Lower lobe of right lung (tissue), 2 donors: ENCODE results near the gene SRD5A3. TPM values are rescaled to one million over a fixed set of nuclear protein-coding genes. Genes with fewer than 3 reads are reported as not detected.

Experiments
- ATAC-seq, 2 donors: fragments of 200-7000 bp; cut with Tn5 transposase; one replicate each; pipeline ENCODE4 v1.9.1; 2020 to 2022; ENCODE audit warnings: mild to moderate bottlenecking in 2 of 2, moderate library complexity in 2 of 2
- DNase-seq: peaks from one replicate; pipeline ENCODE4 v3.0.0-alpha.2; 2020
- H3K27ac ChIP-seq: fragments of 200-600 bp; one replicate; pipeline ENCODE4 v1.8.0; 2022
- H3K27me3 ChIP-seq: fragments of 200-600 bp; one replicate; pipeline ENCODE4 v1.8.0; 2022; ENCODE audit warnings: low read depth
- H3K36me3 ChIP-seq: fragments of 200-600 bp; one replicate; pipeline ENCODE4 v1.8.0; 2022; ENCODE audit warnings: mild to moderate bottlenecking
- H3K4me1 ChIP-seq: fragments of 200-600 bp; one replicate; pipeline ENCODE4 v1.8.0; 2022
- H3K4me3 ChIP-seq: fragments of 200-600 bp; one replicate; pipeline ENCODE4 v1.8.0; 2022; ENCODE audit warnings: mild to moderate bottlenecking
- H3K9me3 ChIP-seq: fragments of 200-600 bp; one replicate; pipeline ENCODE4 v1.8.0; 2022
- CTCF ChIP-seq: fragments of 200-600 bp; IDR thresholded peaks from one replicate; pipeline ENCODE4 v1.8.0; 2022; ENCODE audit warnings: antibody characterized with exemption, mild to moderate bottlenecking
- intact Hi-C: fragments of 100-400 bp; cut with DNase I; formaldehyde crosslinking; loops from one replicate; pipeline ENCODE4 v1.11.0; 2022
- total RNA-seq: library from RNA; stranded (reverse); fragmentation: NEBNext Ultra II Directional; extraction: Animal tissue kit (Norgen Biotek cat#: 25700); gene quantifications from one replicate; pipeline ENCODE4 v1.2.1, GENCODE V29; 2021
- donor health status: DM: no; HTN: yes; CAD: no; lungs with severe emphysema.

The SRD5A3 gene
- total RNA-seq, 1 donor from 2014 or later = 21.1 TPM

- no peaks in the 10 kb centered on the region for H3K27me3 ChIP-seq
- H3K36me3 ChIP-seq = no peaks in the 10 kb centered on the region
- peaks cover 6% of the 10 kb centered on the region for H3K4me1 ChIP-seq
- intact Hi-C loops = no loop called here
- no peak overlapping the region for H3K4me3 ChIP-seq
- peak overlapping the region; percentile 27 for H3K27ac ChIP-seq
- peak; percentile 56 for DNase-seq
- no peaks in the 10 kb centered on the region for H3K9me3 ChIP-seq
- peak; percentile 19 to 76 for ATAC-seq
- no peak for TF ChIP-seq CTCF
Observed at GRCh38 chr4:55378617-55379467, 32.8 kb downstream of the SRD5A3 start.

GRCh38 chr4:55380576-55380975 is 34.5 kb downstream of the SRD5A3 start:
- ATAC-seq (no peak), DNase-seq (no peak)
- Histone ChIP-seq H3K27ac (no peak overlapping the region), H3K9me3 (no peaks in the 10 kb centered on the region), H3K27me3 (no peaks in the 10 kb centered on the region), H3K36me3 (no peaks in the 10 kb centered on the region), H3K4me3 (no peak overlapping the region), H3K4me1 (peaks cover 6% of the 10 kb centered on the region)
- no peak for TF ChIP-seq CTCF
- intact Hi-C loops = no loop called here

GRCh38 chr4:55381502-55381901 is 35.5 kb downstream of the SRD5A3 start:
- peaks cover 6% of the 10 kb centered on the region for H3K4me1 ChIP-seq
- no peak overlapping the region for H3K4me3 ChIP-seq
- intact Hi-C loops = no loop called here
- H3K36me3 ChIP-seq = no peaks in the 10 kb centered on the region
- H3K27ac ChIP-seq = no peak overlapping the region
- ATAC-seq (no peak), DNase-seq (no peak)
- TF ChIP-seq CTCF = no peak
- H3K27me3 ChIP-seq = no peaks in the 10 kb centered on the region
- no peaks in the 10 kb centered on the region for H3K9me3 ChIP-seq

- Histone ChIP-seq H3K4me1 (peaks cover 6% of the 10 kb centered on the region), H3K4me3 (no peak overlapping the region), H3K27me3 (no peaks in the 10 kb centered on the region), H3K27ac (no peak overlapping the region), H3K9me3 (no peaks in the 10 kb centered on the region), H3K36me3 (no peaks in the 10 kb centered on the region)
- DNase-seq (no peak), ATAC-seq (no peak)
- intact Hi-C loops = no loop called here
- TF ChIP-seq CTCF = no peak
Observed at GRCh38 chr4:55382488-55383003, 36.5 kb downstream of the SRD5A3 start.

- DNase-seq (no peak), ATAC-seq (peak in 1 of 2 donors; percentile 80)
- no peaks in the 10 kb centered on the region for H3K27me3 ChIP-seq
- TF ChIP-seq CTCF = no peak
- peaks cover 6% of the 10 kb centered on the region for H3K4me1 ChIP-seq
- H3K36me3 ChIP-seq = no peaks in the 10 kb centered on the region
- H3K4me3 ChIP-seq = no peak overlapping the region
- intact Hi-C loops = no loop called here
- H3K27ac ChIP-seq = no peak overlapping the region
- H3K9me3 ChIP-seq = no peaks in the 10 kb centered on the region
Observed at GRCh38 chr4:55385201-55385649, 39.2 kb downstream of the SRD5A3 start.
